ENCODE results near the gene TRNP1. TPM values are rescaled to one million over a fixed set of nuclear protein-coding genes. Genes with fewer than 3 reads are reported as not detected.

The TRNP1 gene
- total RNA-seq, 1 donor = 1.2 TPM

DNA sequence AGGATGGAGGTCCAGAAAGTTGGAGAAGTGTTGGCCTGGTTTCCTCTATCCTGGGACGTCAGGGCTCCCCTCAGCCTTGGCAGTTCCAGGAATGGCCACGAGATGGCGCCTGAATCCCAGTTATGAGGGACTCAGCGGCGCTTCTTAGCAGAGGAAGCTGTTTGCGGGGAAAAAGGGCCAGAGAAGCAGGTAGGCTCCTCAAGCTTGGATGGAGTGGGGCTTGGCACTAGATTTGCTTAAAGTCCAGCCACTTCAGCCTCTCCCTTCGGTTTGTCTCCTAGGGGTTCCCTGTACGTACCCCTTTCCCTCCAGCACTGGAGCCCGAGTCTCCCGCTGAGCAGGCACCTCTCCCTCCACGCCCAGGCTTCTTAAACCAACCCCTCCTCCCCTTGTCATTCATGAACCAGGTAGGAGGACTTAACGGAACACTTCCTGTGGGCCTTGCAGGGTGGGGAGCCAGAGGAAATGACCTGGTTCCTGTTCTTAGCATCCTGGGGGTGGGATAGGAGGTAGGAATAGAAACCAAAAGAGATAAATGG is 51.2 kb downstream of the TRNP1 start:
- Histone ChIP-seq H3K9me3 (ENCODE audit: low read depth, low read length) (no peaks in the 10 kb centered on the region), H3K4me3 (ENCODE audit: low read length) (no peak overlapping the region), H3K4me1 (ENCODE audit: insufficient read depth, low read length) (peaks cover 14% of the 10 kb centered on the region), H3K27me3 (ENCODE audit: insufficient read depth, low read length) (no peaks in the 10 kb centered on the region)

- H3K9me3 ChIP-seq (ENCODE audit: low read depth, low read length) = no peaks in the 10 kb centered on the region
Observed at GRCh38 chr1:27045973-27046558, 52.6 kb downstream of the TRNP1 start.

DNA sequence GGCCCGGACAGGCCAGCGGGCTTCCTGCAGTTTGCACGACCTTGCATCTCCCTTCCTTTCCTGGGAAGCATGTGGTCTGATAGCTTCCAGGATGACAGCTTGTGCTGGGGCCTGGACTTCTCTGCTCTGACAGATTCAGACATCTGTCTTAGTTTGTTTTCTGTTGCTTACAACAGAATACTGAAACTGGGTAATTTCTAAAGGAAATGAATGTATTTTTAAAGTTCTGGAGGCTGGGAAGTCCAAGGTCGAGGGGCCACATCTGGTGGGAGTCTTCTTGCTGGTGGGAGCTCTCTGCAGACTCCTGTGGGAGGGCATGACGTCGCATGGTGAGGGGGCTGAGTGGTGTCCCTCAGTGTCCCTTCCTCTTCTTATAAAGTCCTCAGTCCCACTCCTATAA is 54.4 kb downstream of the TRNP1 start:
- Histone ChIP-seq H3K9me3 (ENCODE audit: low read depth, low read length) (no peaks in the 10 kb centered on the region), H3K27me3 (ENCODE audit: insufficient read depth, low read length) (no peaks in the 10 kb centered on the region), H3K4me3 (ENCODE audit: low read length) (no peak overlapping the region), H3K4me1 (ENCODE audit: insufficient read depth, low read length) (peaks cover 14% of the 10 kb centered on the region)

More at GRCh38 chr1:27045973-27046558, 52.6 kb downstream of the TRNP1 start:
- Histone ChIP-seq H3K4me3 (ENCODE audit: low read length) (no peak overlapping the region), H3K27me3 (ENCODE audit: insufficient read depth, low read length) (no peaks in the 10 kb centered on the region), H3K4me1 (ENCODE audit: insufficient read depth, low read length) (peaks cover 14% of the 10 kb centered on the region)

DNA sequence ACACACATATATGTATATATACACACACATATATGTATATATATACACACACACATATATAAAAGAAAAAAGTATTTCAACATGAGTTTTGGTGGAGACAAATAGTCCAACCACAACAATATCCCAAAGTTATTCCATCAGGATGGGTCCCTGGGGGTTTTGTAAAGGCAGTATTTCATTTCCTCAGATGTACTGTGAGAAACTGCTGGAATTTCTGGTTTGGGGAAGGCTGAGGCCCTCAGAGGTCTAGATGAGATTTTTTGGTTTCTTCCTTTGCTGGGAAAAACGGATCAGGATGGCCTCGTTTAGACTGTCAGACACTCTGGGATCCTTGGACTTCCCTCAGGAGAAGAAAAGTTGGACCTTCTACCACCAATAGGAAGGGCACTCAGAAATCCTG is 55.6 kb downstream of the TRNP1 start:
- no peaks in the 10 kb centered on the region for H3K27me3 ChIP-seq (ENCODE audit: insufficient read depth, low read length)
- H3K4me3 ChIP-seq (ENCODE audit: low read length) = no peak overlapping the region
- peaks cover 14% of the 10 kb centered on the region for H3K4me1 ChIP-seq (ENCODE audit: insufficient read depth, low read length)
- no peaks in the 10 kb centered on the region for H3K9me3 ChIP-seq (ENCODE audit: low read depth, low read length)

- H3K9me3 ChIP-seq (ENCODE audit: low read depth, low read length) = no peaks in the 10 kb centered on the region
- H3K4me3 ChIP-seq (ENCODE audit: low read length) = no peak overlapping the region
- no peaks in the 10 kb centered on the region for H3K27me3 ChIP-seq (ENCODE audit: insufficient read depth, low read length)
- H3K4me1 ChIP-seq (ENCODE audit: insufficient read depth, low read length) = peaks cover 13% of the 10 kb centered on the region
Observed at GRCh38 chr1:27049607-27050006, 56.1 kb downstream of the TRNP1 start.

Other genes with a start within 250 kb of the TRNP1 start
- gene PIGV, start 205.7 kb upstream of the TRNP1 start, total RNA-seq = 5.2 TPM
- 26.1 TPM for gene ZDHHC18, start 167.0 kb upstream of the TRNP1 start, total RNA-seq
- gene SFN, start 130.5 kb upstream of the TRNP1 start, total RNA-seq = 0.52 TPM
- gene GPN2, start 103.4 kb upstream of the TRNP1 start, total RNA-seq = 11.1 TPM
- gene GPATCH3, start 93.2 kb upstream of the TRNP1 start, total RNA-seq = 11.8 TPM
- gene NR0B2, start 79.7 kb upstream of the TRNP1 start, total RNA-seq = not detected
- 8.8 TPM for gene NUDC, start 71.9 kb upstream of the TRNP1 start, total RNA-seq
- 0.63 TPM for gene KDF1, start 33.2 kb upstream of the TRNP1 start, total RNA-seq
- gene TENT5B, start 19.2 kb downstream of the TRNP1 start, total RNA-seq = 0.42 TPM
- gene SLC9A1, start 161.4 kb downstream of the TRNP1 start, total RNA-seq = 6.4 TPM
- gene WDTC1, start 240.9 kb downstream of the TRNP1 start, total RNA-seq = 14.1 TPM